ENCODE measurements around the gene FHIT.

FHIT gene

GRCh38 chr3:60728006-60728405, 523.2 kb downstream of the FHIT start:
- Histone ChIP-seq H3K27me3 (no peaks in the 10 kb centered on the region), H3K9me3 (no peaks in the 10 kb centered on the region), H3K4me3 (ENCODE audit: low read depth in 1 of 2, low read length in 1 of 2) (no peak overlapping the region), H3K27ac (no peak overlapping the region), H3K4me1 (ENCODE audit: control insufficient read depth in 1 of 2, insufficient read depth in 1 of 2, low read depth in 1 of 2, low read length in 1 of 2) (no peaks in the 10 kb centered on the region), H3K36me3 (no peaks in the 10 kb centered on the region)
- no peak for TF ChIP-seq CTCF (IDR thresholded peaks at IDR 0.05)

GRCh38 chr3:60720736-60721135, 530.5 kb downstream of the FHIT start:
- Histone ChIP-seq H3K4me3 (ENCODE audit: low read depth in 1 of 2, low read length in 1 of 2) (no peak overlapping the region), H3K4me1 (ENCODE audit: control insufficient read depth in 1 of 2, insufficient read depth in 1 of 2, low read depth in 1 of 2, low read length in 1 of 2) (no peaks in the 10 kb centered on the region), H3K27ac (no peak overlapping the region), H3K9me3 (no peaks in the 10 kb centered on the region), H3K36me3 (no peaks in the 10 kb centered on the region), H3K27me3 (no peaks in the 10 kb centered on the region)
- TF ChIP-seq CTCF (IDR thresholded peaks at IDR 0.05): no peak

- Histone ChIP-seq H3K27ac (no peak overlapping the region), H3K4me3 (ENCODE audit: low read depth in 1 of 2, low read length in 1 of 2) (no peak overlapping the region), H3K36me3 (no peaks in the 10 kb centered on the region), H3K27me3 (no peaks in the 10 kb centered on the region), H3K4me1 (ENCODE audit: control insufficient read depth in 1 of 2, insufficient read depth in 1 of 2, low read depth in 1 of 2, low read length in 1 of 2) (no peaks in the 10 kb centered on the region), H3K9me3 (no peaks in the 10 kb centered on the region)
- TF ChIP-seq CTCF (IDR thresholded peaks at IDR 0.05): no peak
Observed at GRCh38 chr3:60716573-60716972, 534.7 kb downstream of the FHIT start.

- Histone ChIP-seq H3K27ac (no peak overlapping the region), H3K4me3 (ENCODE audit: low read depth in 1 of 2, low read length in 1 of 2) (no peak overlapping the region), H3K9me3 (no peaks in the 10 kb centered on the region), H3K27me3 (no peaks in the 10 kb centered on the region), H3K4me1 (ENCODE audit: control insufficient read depth in 1 of 2, insufficient read depth in 1 of 2, low read depth in 1 of 2, low read length in 1 of 2) (no peaks in the 10 kb centered on the region), H3K36me3 (no peaks in the 10 kb centered on the region)
- TF ChIP-seq CTCF (IDR thresholded peaks at IDR 0.05): no peak
Observed at GRCh38 chr3:60708191-60708975, 542.9 kb downstream of the FHIT start.

GRCh38 chr3:60707452-60708020, 543.7 kb downstream of the FHIT start:
- Histone ChIP-seq H3K27ac (no peak overlapping the region), H3K36me3 (no peaks in the 10 kb centered on the region), H3K4me3 (ENCODE audit: low read depth in 1 of 2, low read length in 1 of 2) (no peak overlapping the region), H3K4me1 (ENCODE audit: control insufficient read depth in 1 of 2, insufficient read depth in 1 of 2, low read depth in 1 of 2, low read length in 1 of 2) (no peaks in the 10 kb centered on the region), H3K27me3 (no peaks in the 10 kb centered on the region), H3K9me3 (no peaks in the 10 kb centered on the region)
- no peak for TF ChIP-seq CTCF (IDR thresholded peaks at IDR 0.05)

All from neutrophil (primary cell).